ENCODE results near the gene XRN2. TPM values are rescaled to one million over a fixed set of nuclear protein-coding genes. Genes with fewer than 3 reads are reported as not detected.

Gene XRN2
- total RNA-seq, 1 donor from 2014 or later, result 76.4 TPM

GRCh38 chr20:21342656-21343345, 39.7 kb downstream of the XRN2 start:
- DNase-seq (ENCODE audit: low spot score), result no peak
- Mint-ChIP-seq H3K4me3 (ENCODE audit: unreplicated experiment) (no peak overlapping the region), H3K36me3 (ENCODE audit: low read depth, unreplicated experiment) (peaks cover 10% of the 10 kb centered on the region), H3K27me3 (ENCODE audit: unreplicated experiment) (no peaks in the 10 kb centered on the region), H3K27ac (ENCODE audit: unreplicated experiment) (no peak overlapping the region), H3K9me3 (ENCODE audit: unreplicated experiment) (no peaks in the 10 kb centered on the region), H3K4me1 (ENCODE audit: unreplicated experiment) (no peaks in the 10 kb centered on the region)
- no peak for TF ChIP-seq CTCF (IDR thresholded peaks at IDR 0.05; ENCODE audit: unreplicated experiment)

DNA sequence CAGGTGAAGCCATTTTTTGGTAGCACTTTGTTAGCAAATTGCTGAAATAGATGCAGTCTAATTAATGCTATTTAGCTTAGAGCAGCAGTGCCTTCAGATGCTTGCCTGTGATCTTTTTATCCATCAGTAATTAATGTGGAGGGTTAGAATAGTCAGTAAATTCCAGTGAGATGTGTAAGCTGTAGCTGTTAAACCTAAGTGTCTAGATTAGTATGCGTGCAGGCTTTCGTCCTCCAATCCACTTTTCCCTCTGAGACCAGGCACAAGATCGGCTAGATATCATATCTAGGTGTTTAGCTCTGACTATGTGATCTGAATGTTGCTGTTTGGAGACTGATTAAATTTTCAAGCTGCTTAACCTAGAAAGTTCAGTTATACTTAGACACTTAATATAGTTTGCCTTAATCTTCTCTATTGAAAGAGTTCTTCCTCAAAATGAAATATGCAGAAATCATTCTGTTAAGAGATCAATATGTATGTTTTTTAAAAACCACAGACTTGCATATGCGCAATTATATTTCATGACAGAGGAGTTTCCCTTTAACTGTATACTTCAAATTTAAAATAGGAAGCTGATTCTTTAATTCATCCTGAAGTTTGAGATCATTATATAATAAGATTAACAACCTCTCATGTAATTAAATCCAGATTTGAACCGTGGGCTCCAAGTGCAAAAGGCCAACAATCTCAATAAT, 41.2 kb downstream of the XRN2 start:
- Mint-ChIP-seq H3K27me3 (ENCODE audit: unreplicated experiment) (no peaks in the 10 kb centered on the region), H3K36me3 (ENCODE audit: low read depth, unreplicated experiment) (peaks cover 14% of the 10 kb centered on the region), H3K4me3 (ENCODE audit: unreplicated experiment) (no peak overlapping the region), H3K9me3 (ENCODE audit: unreplicated experiment) (no peaks in the 10 kb centered on the region), H3K4me1 (ENCODE audit: unreplicated experiment) (no peaks in the 10 kb centered on the region), H3K27ac (ENCODE audit: unreplicated experiment) (no peak overlapping the region)
- no peak for DNase-seq (ENCODE audit: low spot score)
- no peak for TF ChIP-seq CTCF (IDR thresholded peaks at IDR 0.05; ENCODE audit: unreplicated experiment)

GRCh38 chr20:21344961-21345360, 41.8 kb downstream of the XRN2 start:
- Mint-ChIP-seq H3K27ac (ENCODE audit: unreplicated experiment) (peak overlapping the region; percentile 24), H3K36me3 (ENCODE audit: low read depth, unreplicated experiment) (peaks cover 8% of the 10 kb centered on the region), H3K27me3 (ENCODE audit: unreplicated experiment) (no peaks in the 10 kb centered on the region), H3K4me3 (ENCODE audit: unreplicated experiment) (no peak overlapping the region), H3K9me3 (ENCODE audit: unreplicated experiment) (no peaks in the 10 kb centered on the region), H3K4me1 (ENCODE audit: unreplicated experiment) (no peaks in the 10 kb centered on the region)
- no peak for TF ChIP-seq CTCF (IDR thresholded peaks at IDR 0.05; ENCODE audit: unreplicated experiment)
- no peak for DNase-seq (ENCODE audit: low spot score)

DNA sequence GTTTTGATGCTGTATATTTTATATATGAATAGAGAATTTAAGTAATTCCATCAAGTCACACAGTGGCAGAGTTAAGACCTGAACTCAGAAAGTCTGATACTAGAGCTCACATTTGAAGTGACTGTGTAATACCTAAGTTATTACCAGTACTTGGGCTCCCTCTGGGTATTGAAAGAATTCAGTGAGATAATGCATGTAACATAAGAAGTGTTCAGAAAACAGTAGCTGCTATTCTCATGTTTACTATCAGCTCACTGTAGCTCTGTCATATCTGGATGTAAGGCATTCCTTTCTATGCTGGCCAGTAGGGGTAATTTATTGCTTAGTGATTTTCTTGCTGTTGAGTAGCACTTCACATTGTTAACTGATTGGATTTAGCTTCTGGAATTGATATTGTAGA, 49.6 kb downstream of the XRN2 start:
- Mint-ChIP-seq H3K27me3 (ENCODE audit: unreplicated experiment) (no peaks in the 10 kb centered on the region), H3K27ac (ENCODE audit: unreplicated experiment) (no peak overlapping the region), H3K9me3 (ENCODE audit: unreplicated experiment) (no peaks in the 10 kb centered on the region), H3K4me1 (ENCODE audit: unreplicated experiment) (no peaks in the 10 kb centered on the region), H3K4me3 (ENCODE audit: unreplicated experiment) (no peak overlapping the region), H3K36me3 (ENCODE audit: low read depth, unreplicated experiment) (peaks cover 8% of the 10 kb centered on the region)
- no peak for DNase-seq (ENCODE audit: low spot score)
- no peak for TF ChIP-seq CTCF (IDR thresholded peaks at IDR 0.05; ENCODE audit: unreplicated experiment)

GRCh38 chr20:21353236-21353635, 50.1 kb downstream of the XRN2 start:
- no peak for TF ChIP-seq CTCF (IDR thresholded peaks at IDR 0.05; ENCODE audit: unreplicated experiment)
- Mint-ChIP-seq H3K4me1 (ENCODE audit: unreplicated experiment) (no peaks in the 10 kb centered on the region), H3K4me3 (ENCODE audit: unreplicated experiment) (no peak overlapping the region), H3K27ac (ENCODE audit: unreplicated experiment) (no peak overlapping the region), H3K36me3 (ENCODE audit: low read depth, unreplicated experiment) (peaks cover 5% of the 10 kb centered on the region), H3K9me3 (ENCODE audit: unreplicated experiment) (no peaks in the 10 kb centered on the region), H3K27me3 (ENCODE audit: unreplicated experiment) (no peaks in the 10 kb centered on the region)
- DNase-seq (ENCODE audit: low spot score), result no peak
